DMS79 treated with DMSO at 0.1 percent for 48 hours (cell line): ENCODE data around the gene ERGIC2.
"Not testable (repeated sequence)": the region's sequence is repeated elsewhere in the genome, so short reads cannot be mapped to it uniquely, and the experiment has no call there.

Experiments used
- DNase-seq: peaks from one replicate; lab custom pipeline; 2025; lab: John Stamatoyannopoulos, UW

ERGIC2 gene, protein sequence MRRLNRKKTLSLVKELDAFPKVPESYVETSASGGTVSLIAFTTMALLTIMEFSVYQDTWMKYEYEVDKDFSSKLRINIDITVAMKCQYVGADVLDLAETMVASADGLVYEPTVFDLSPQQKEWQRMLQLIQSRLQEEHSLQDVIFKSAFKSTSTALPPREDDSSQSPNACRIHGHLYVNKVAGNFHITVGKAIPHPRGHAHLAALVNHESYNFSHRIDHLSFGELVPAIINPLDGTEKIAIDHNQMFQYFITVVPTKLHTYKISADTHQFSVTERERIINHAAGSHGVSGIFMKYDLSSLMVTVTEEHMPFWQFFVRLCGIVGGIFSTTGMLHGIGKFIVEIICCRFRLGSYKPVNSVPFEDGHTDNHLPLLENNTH

GRCh38 chr12:29380536-29381523 lies at the start of gene ERGIC2:
Gene ERGIC2, minus strand, starts transcription at chr12:29381172. Its CDS starts 9,539 bp downstream, at chr12:29371633.
- peak; percentile 100 for DNase-seq

DNA sequence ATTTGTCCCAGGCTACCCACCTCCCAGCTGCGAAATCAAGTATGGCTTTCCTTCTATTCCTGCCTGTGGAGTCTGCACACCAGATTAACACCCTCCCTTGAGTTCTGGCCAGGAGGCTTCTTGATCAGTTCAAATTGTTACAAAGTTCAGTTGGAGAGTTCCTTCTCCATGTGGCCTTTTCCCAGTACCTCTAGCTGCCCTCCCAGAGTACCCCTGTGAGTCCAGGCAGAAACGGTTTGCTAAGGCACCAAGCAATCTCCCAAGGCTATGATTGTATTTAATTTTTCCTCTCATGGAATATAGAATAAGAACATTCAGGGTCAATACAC lies 49.7 kb upstream of the ERGIC2 start:
- no peak for DNase-seq

DNA sequence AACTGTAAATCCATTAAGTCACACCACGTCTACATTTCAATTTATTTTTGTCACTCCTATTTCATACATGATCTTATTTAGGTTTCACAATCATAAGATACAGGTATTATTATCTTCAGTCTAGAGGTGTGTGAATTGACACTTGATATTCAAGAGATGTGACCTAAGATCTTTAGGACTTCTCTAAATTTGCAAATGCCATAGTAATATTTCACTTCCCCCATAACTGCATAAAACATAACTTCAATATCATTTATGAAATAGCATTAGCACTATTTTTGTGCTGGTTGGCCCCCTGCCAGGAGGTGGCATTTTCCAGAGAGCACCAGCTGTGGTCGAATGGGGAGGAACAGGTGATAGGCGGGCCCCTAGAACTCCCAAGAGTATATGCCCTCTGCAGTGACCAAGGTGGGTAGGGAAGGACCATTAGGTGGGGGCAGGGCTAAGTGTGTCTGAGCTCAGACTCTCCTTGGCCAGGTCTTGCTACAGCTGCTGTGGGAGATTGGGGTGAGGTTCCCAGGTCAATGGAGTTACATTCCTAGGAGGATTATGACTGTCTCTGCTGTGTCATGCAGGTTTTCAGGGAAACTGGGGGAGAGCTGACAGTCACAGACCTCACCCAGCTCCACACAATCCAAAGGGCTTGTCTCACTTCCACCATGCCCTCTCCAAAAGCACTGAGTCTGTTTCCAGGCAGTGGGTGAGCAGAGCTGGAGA lies 49.2 kb upstream of the ERGIC2 start:
- DNase-seq, result no peak

DNA sequence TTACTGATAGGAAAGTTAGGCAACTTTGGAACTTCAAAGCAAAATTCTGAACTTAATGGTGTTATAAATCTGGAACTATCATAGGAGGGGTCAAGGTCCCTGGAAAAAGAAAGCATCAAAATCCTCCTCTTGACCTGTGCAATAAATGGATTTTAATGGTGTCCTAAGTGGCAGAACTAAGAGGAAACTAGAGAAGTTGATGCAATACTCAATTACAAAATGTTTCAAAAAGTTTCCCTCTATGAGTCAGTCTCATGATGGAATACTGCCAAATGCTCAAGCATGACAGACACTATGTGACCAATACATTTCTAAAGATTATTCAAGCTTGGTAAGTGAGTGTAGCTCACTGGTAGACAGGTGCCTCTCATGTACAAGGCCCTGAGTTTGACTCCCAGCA lies 47.7 kb upstream of the ERGIC2 start:
- no peak for DNase-seq

DNA sequence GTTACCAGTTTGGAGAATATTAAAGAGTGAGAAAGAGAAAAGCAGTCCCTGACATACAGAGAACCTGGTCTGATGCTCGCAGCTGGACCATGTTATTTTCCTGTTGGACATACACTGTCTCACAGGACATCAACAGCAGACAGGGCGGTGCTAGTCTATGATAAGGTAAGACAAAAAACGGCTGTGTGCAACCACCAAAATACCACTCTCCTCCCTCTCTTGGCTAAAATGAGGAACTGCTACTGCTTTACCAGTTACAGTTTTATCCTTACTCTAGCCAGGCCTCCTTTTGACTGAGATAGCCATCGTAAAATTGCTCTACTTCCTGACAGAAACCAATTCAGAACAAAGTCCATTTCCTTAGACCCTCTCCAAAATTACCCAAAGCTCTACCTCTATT lies 47.0 kb upstream of the ERGIC2 start:
- no peak for DNase-seq

DNA sequence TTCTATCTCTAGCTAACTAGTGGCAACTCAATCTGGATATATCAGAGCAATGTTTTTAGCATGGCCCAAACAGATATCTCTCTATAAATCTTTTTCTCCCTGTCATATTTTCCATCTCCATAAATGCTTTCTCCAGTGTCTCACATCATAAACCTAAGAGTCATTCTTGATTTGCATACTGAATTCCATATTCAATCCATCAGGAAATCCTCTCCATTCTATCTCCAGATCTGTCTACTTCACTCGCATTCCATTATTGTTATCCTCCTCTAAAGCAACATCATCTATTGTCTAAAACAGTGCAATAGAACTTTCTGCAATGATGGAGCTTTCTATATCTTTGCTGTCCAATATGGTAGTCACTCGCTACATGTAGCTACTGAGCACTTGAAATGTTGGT lies 45.5 kb upstream of the ERGIC2 start:
- no peak for DNase-seq

DNA sequence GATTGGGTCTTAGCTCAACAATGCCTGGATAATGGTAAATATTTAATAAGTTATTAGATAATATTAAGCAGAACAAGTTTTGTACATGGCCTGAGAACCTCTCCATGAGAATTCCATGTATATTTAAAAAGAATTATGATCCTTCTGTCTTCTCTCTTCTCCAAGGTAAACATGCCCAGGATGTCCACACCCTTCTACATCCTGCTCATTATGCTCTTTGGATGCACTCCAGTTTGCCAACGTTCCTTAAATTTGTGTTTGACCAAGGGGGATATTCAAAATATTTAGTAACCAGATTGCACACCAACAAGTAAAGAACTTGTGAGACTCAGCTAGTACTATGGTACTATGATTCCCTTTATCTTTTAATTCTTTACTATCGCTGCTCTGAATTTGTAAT lies 44.8 kb upstream of the ERGIC2 start:
- DNase-seq, result no peak

DNA sequence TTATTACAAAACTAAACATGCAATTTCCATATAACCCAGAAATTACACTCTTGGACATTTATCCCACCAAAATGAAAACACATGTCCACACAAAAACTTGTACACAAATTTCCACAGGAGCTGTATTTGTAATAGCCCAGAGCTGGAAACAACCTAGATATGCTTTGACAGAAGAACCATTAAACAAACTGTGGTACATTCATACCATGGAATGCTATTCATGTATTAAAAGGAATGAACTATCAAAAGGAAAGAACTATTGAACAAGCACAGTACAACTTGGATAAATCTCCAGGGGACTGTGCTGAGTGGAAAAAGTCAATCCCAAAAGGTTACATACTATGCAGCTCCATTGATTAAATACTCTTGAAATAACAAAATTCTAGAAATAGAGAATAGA lies 35.8 kb upstream of the ERGIC2 start:
- no peak for DNase-seq

GRCh38 chr12:29415111-29415510 lies 34.1 kb upstream of the ERGIC2 start:
- no peak for DNase-seq

DNA sequence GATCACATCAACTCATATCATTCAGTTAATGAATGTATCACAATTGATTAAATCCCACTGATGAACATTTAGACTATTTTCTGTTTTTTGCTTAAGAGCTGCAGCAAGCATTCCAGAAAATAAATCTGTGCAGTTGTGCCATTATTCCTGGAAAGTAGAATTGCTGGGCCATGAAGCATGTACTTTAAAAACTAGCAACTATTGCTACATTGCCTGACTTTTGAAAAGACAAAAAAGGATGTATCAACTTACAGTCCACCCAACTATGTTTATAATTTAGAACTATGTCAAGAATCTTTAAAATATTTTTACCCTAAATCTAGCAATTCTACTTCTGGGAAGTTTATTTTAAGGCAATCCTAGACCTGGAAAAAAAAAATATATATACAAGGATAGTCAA lies 33.4 kb upstream of the ERGIC2 start:
- DNase-seq, result no peak

DNA sequence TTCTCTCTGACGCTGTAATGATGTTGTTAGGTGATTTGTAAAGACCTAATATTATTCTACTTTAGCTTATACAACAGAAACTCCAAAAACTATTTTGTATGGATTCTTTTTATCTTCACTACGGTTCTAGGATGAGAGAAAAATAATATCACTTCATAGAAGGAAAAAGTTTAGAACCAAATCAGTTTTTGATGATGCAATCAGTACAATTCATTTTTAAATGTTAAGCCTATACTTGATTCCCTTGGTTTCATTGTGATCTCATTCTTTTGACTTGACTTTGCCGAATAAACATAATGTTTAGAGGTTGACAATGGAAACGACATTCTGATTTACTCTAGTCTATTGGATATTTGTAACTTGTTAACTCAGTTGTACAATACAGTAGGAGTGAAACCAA lies 24.6 kb upstream of the ERGIC2 start:
- no peak for DNase-seq

GRCh38 chr12:29403991-29404390 lies 23.0 kb upstream of the ERGIC2 start:
- no peak for DNase-seq

DNA sequence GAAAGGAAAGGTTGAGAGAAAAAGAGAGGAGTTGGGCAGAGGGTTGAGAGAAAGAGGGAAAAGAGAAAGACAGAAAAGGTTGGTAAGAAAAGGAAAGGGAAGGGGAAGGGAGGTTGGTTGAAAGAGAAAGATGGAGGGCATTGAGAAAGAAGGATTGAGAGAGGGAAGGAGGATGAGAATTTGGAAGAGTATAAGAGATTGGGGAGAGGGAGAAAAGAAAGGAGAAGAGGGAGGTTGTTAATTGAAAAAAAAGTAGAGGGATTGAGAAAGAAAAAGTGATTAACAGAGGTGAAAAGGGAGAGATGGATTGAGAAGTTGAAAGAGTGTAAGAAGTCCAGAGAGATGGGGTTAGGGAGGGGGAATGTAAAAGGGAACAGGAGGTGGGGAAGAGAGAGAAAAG lies 21.5 kb upstream of the ERGIC2 start:
- DNase-seq, result no peak

- no peak for DNase-seq
These were observed 17.5 kb upstream of the ERGIC2 start for GRCh38 chr12:29398495-29398894.

DNA sequence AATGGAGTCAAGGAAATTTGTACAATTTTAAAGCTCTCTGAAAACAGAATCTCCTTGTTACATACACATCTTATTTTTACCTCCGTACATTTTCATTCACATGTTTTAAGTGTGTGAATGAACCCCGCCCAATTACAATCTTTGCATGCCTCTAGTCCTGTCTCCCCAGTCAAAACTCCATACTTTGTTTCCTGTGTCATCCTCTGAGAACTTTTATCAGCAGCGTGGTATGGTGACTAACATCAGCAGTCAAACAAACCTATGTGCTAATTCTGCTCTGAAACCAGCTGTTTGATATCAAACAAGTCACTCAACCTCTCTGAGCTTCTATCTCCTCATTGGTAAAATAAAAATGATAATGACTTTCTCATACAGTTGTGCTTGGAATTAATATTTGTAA lies 15.8 kb upstream of the ERGIC2 start:
- no peak for DNase-seq

GRCh38 chr12:29395356-29395755 lies 14.4 kb upstream of the ERGIC2 start:
- DNase-seq, result no peak

DNA sequence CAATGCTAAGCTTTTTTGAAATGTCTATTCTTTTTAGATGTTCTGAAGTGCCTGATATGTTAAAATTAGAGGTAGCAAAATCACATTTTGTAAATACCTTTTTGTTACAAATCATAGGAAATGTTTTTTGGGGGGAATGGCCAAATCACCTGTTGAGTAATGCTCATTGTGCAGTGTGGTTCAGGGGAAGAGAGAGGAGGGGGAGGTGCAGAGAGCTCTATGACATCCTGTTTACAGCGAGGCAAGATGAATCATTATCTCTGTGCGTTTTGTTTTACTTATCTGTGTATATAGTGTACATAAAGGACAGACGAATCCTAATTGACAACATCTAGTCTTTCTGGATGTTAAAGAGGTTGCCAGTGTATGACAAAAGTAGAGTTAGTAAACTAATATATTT lies 9.4 kb upstream of the ERGIC2 start:
- not testable (repeated sequence) for DNase-seq

- DNase-seq, result no peak
These were observed 8.4 kb upstream of the ERGIC2 start for GRCh38 chr12:29389295-29389919.

GRCh38 chr12:29386084-29386680 lies 5.2 kb upstream of the ERGIC2 start:
- DNase-seq, result not testable (repeated sequence)

DNA sequence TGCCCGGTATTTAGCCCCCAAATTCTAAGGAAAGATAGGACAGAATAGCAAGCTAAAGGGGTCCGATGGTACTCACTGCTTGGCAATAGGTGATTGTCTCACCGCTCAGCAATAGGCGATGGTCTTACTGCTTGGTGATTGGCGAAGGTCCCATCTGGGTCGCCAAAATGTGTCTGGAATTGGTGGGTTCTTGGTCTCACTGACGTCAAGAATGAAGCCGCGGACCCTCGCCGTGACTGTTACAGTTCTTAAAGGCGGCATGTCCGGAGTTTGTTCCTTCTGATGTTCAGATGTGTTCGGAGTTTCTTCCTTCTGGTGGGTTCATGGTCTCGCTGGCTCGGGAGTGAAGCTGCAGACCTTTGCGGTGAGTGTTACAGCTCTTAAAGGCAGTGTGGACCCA lies 4.2 kb upstream of the ERGIC2 start:
- DNase-seq, result not testable (repeated sequence)

DNA sequence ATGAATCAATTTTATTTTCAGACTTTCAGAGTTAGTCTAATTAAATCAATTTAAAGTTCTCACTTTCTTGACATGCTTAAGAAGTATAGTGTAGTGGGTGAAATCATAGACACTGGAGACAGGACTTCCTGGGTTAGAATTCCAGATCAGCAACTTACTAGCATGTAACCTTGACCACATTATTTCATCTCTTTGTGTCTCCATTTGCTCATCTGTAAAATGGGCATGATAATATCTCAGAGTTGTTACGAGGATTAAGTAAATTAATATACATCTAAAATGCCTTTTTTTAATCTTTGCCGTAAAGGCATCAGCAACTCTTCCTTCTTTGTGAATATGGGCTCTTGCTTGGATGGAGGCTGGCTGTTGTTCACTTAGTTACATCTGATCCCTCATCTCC lies 1.3 kb upstream of the ERGIC2 start:
- DNase-seq, result no peak

- no peak for DNase-seq
These were observed 4.9 kb downstream of the ERGIC2 start for GRCh38 chr12:29376118-29376517.
